Activated CD4-positive, alpha-beta T cell treated with anti-CD3 and anti-CD28 coated beads, Interleukin-2, amount 50 U/mL, for 48 hours (primary cell): Measurements from ENCODE around the gene ARHGAP33.

ENCODE experiments used
- DNase-seq, 2 experiments: peaks; one replicate each; pipeline ENCODE4 v3.0.0-alpha.2; 2020

ARHGAP33 gene

GRCh38 chr19:35740423-35741202 lies 34.8 kb upstream of the ARHGAP33 start:
- DNase-seq: peak; percentile 98

GRCh38 chr19:35741203-35741515 lies 34.2 kb upstream of the ARHGAP33 start:
- DNase-seq: no peak

GRCh38 chr19:35742121-35742724 lies 33.1 kb upstream of the ARHGAP33 start, which contains the start of gene IGFLR1:
IGFLR1 (minus strand) TSS chr19:35742452; CDS start chr19:35741180, 1,272 bp downstream.
- peak; percentile 74 to 81 for DNase-seq

GRCh38 chr19:35743640-35744429 lies 31.5 kb upstream of the ARHGAP33 start:
- DNase-seq: no peak

- DNase-seq: peak; percentile 94 to 96
Observed at GRCh38 chr19:35744430-35745327, 30.7 kb upstream of the ARHGAP33 start.

- DNase-seq: peak; percentile 92 to 95
Observed at GRCh38 chr19:35745328-35746086, 29.9 kb upstream of the ARHGAP33 start, which contains the start of the genes PSENEN and U2AF1L4. PSENEN (plus strand) TSS chr19:35745651; CDS start chr19:35745931, 280 bp downstream. U2AF1L4 (minus strand) TSS chr19:35745418; CDS start chr19:35745391, 27 bp downstream.

- DNase-seq: no peak
Observed at GRCh38 chr19:35746087-35746462, 29.3 kb upstream of the ARHGAP33 start.

GRCh38 chr19:35746531-35746930 lies 28.8 kb upstream of the ARHGAP33 start:
- no peak for DNase-seq

GRCh38 chr19:35748106-35749020 lies 27.0 kb upstream of the ARHGAP33 start, which contains the start of gene LIN37:
LIN37 (plus strand) TSS chr19:35748576; CDS start chr19:35748725, 149 bp downstream.
- DNase-seq: peak; percentile 98 to 99

- no peak for DNase-seq
Observed at GRCh38 chr19:35750167-35750566, 25.2 kb upstream of the ARHGAP33 start.

- DNase-seq: no peak
Observed at GRCh38 chr19:35751839-35752745, 23.3 kb upstream of the ARHGAP33 start.

GRCh38 chr19:35752746-35753350 lies 22.5 kb upstream of the ARHGAP33 start:
- no peak for DNase-seq

GRCh38 chr19:35753634-35754369 lies 21.6 kb upstream of the ARHGAP33 start:
- DNase-seq: no peak

GRCh38 chr19:35754370-35755130 lies 20.8 kb upstream of the ARHGAP33 start:
- DNase-seq: no peak

- DNase-seq: no peak
Observed at GRCh38 chr19:35755131-35755549, 20.2 kb upstream of the ARHGAP33 start.

- DNase-seq: peak; percentile 54 to 62
Observed at GRCh38 chr19:35755550-35756376, 19.6 kb upstream of the ARHGAP33 start.
